K562 (cell line): ENCODE data around the gene HMCN1. TPM values are rescaled to one million over a fixed set of nuclear protein-coding genes. Genes with fewer than 3 reads are reported as not detected.

ENCODE experiments used
- ATAC-seq: fragments of 200-7000 bp; cut with Tn5 transposase; 3 replicates; pipeline ENCODE4 v1.9.1; 2020; ENCODE audit warnings: moderate library complexity
- BruUV-seq: library from RNA; stranded (reverse); fragments of 400-500 nt; replicated peaks from 2 replicates; lab custom pipeline; 2021; lab: Mats Ljungman, UMichigan
- CTCF ChIA-PET: fragments of 300-600 bp; formaldehyde crosslinking; extraction: SDS; loops from one replicate; lab custom pipeline; 2021; ENCODE audit warnings: low intra/inter-chr PET ratio; lab: Yijun Ruan, JAX
- POLR2A ChIA-PET: fragments of 300-600, 350-650 bp; sonication (Branson Sonifier 250); formaldehyde crosslinking; extraction: SDS; loops from one replicate; lab custom pipeline; 2021; ENCODE audit warnings: antibody characterized with exemption, inconsistent platforms; lab: Yijun Ruan, JAX
- DNase-seq, 4 experiments: peaks; one replicate each; pipeline versions ENCODE4 v3.0.0 to v3.0.0-alpha.2; 2011 to 2018; ENCODE audit warnings: low spot score in 3 of 4, mixed read lengths in 3 of 4; ENCODE audit errors: extremely low read depth in 1 of 4
- FAIRE-seq: peaks from 2 replicates; lab custom pipeline; 2011; peaks lifted over from hg19 to GRCh38; lab: Jason Lieb, UNC
- H2AFZ ChIP-seq: 2 replicates; pipeline ENCODE4 v1.6.0; 2011; ENCODE audit warnings: low read depth, low read length, control low read depth, inconsistent platforms
- H3K27ac ChIP-seq: fragments of 200-600 bp; 3 replicates; pipeline ENCODE4 v1.8.0; 2011; ENCODE audit warnings: low read depth, mild to moderate bottlenecking, control low read depth, inconsistent platforms, low read length, moderate library complexity, mixed read lengths; ENCODE audit errors: extremely low read depth
- H3K27me3 ChIP-seq, 2 experiments: fragments of 300-600 bp in 1 of 2; 2 replicates in 1 of 2; 3 replicates in 1 of 2; pipeline versions ENCODE4 v1.6.0 to v1.8.0; 2011; ENCODE audit warnings: inconsistent platforms in 2 of 2, low read length in 2 of 2, mild to moderate bottlenecking in 1 of 2, mixed read lengths in 1 of 2, moderate library complexity in 1 of 2; ENCODE audit not compliant: control insufficient read depth in 2 of 2, insufficient read depth in 2 of 2
- H3K36me3 ChIP-seq: fragments of 300-600 bp; 3 replicates; pipeline ENCODE4 v1.8.0; 2011; ENCODE audit warnings: mild to moderate bottlenecking, low read length, inconsistent platforms; ENCODE audit not compliant: control insufficient read depth, insufficient read depth
- H3K4me1 ChIP-seq, 2 experiments: fragments of 200-600 bp in 1 of 2; replicated peaks in 1 of 2; 2 replicates in 1 of 2; 3 replicates in 1 of 2; pipeline versions ENCODE4 v1.5.1 to v1.8.0; 2011; ENCODE audit warnings: inconsistent platforms in 2 of 2, low read length in 2 of 2, mild to moderate bottlenecking in 1 of 2, mixed read lengths in 1 of 2, moderate library complexity in 1 of 2; ENCODE audit not compliant: control insufficient read depth in 2 of 2, insufficient read depth in 2 of 2
- H3K4me2 ChIP-seq: 2 replicates; pipeline ENCODE4 v1.6.1; 2011; ENCODE audit warnings: low read length, control low read depth, inconsistent platforms, mixed read lengths; ENCODE audit not compliant: insufficient read depth
- H3K4me3 ChIP-seq: fragments of 200-600 bp; sonication (generic), shearing (Covaris generic); 2 replicates; pipeline ENCODE4 v1.5.1; 2016; ENCODE audit warnings: control low read depth, inconsistent platforms
- H3K79me2 ChIP-seq: fragments of 200-600 bp; 3 replicates; pipeline ENCODE4 v1.8.0; 2011; ENCODE audit warnings: low read length, inconsistent platforms; ENCODE audit not compliant: control insufficient read depth, insufficient read depth
- H3K9ac ChIP-seq, 2 experiments: 2 replicates each; pipeline versions ENCODE4 v1.6.0 to v1.6.1; 2011; ENCODE audit warnings: low read depth in 2 of 2, low read length in 2 of 2, control low read depth in 1 of 2, inconsistent platforms in 1 of 2, mild to moderate bottlenecking in 1 of 2, mixed read lengths in 1 of 2; ENCODE audit not compliant: insufficient read depth in 1 of 2
- H3K9me1 ChIP-seq: one replicate; pipeline ENCODE4 v1.6.0; 2011; ENCODE audit warnings: inconsistent platforms, mild to moderate bottlenecking, low read length, moderate library complexity; ENCODE audit not compliant: control insufficient read depth, insufficient read depth
- H3K9me3 ChIP-seq: replicated peaks from 2 replicates; pipeline ENCODE4 v1.5.1; 2011; ENCODE audit warnings: low read depth, low read length, inconsistent platforms; ENCODE audit not compliant: control insufficient read depth, insufficient read depth
- H4K20me1 ChIP-seq: replicated peaks from 2 replicates; pipeline ENCODE4 v1.6.1; 2011; ENCODE audit warnings: low read length, inconsistent platforms, mixed read lengths; ENCODE audit not compliant: control insufficient read depth, insufficient read depth
- BCOR ChIP-seq: fragments of 450-650 bp; IDR thresholded peaks from 2 replicates; pipeline ENCODE4 v1.6.1; 2016
- CSDE1 ChIP-seq, 2 experiments: fragments of 450-650 bp; IDR thresholded peaks; 2 replicates each; pipeline ENCODE4 v1.6.1; 2016; ENCODE audit warnings: mild to moderate bottlenecking in 1 of 2
- DDX20 ChIP-seq: fragments of 450-650 bp; IDR thresholded peaks from 2 replicates; pipeline ENCODE4 v1.6.1; 2016; ENCODE audit warnings: missing genetic modification characterization, low read depth, mild to moderate bottlenecking, missing compliant biosample characterization, moderate library complexity
- ETV6 ChIP-seq, 3 experiments: fragments of 150-350 bp in 1 of 3; sonication (generic) in 1 of 3; formaldehyde crosslinking in 1 of 3; IDR thresholded peaks; 2 replicates each; pipeline versions ENCODE4 v1.6.1 to v1.8.0; 2014 to 2022; ENCODE audit warnings: borderline replicate concordance in 2 of 3, low read depth in 2 of 3, antibody characterized with exemption in 1 of 3, low read length in 1 of 3, mild to moderate bottlenecking in 1 of 3, missing genetic modification reagents in 1 of 3
- FOXP1 ChIP-seq: sonication (generic); formaldehyde crosslinking; IDR thresholded peaks from 2 replicates; pipeline ENCODE4 v1.8.0; 2022; ENCODE audit warnings: mild to moderate bottlenecking, missing genetic modification reagents
- HMGXB4 ChIP-seq: sonication (generic); formaldehyde crosslinking; IDR thresholded peaks from 2 replicates; pipeline ENCODE4 v1.8.1; 2023; ENCODE audit warnings: mild to moderate bottlenecking, missing genetic modification reagents
- HNRNPUL1 ChIP-seq: fragments of 200-400 bp; formaldehyde crosslinking; IDR thresholded peaks from 2 replicates; pipeline ENCODE4 v1.6.1; 2017; ENCODE audit warnings: low read length
- LEF1 ChIP-seq: fragments of 450-650 bp; IDR thresholded peaks from 2 replicates; pipeline ENCODE4 v1.6.1; 2016; ENCODE audit warnings: mild to moderate bottlenecking
- RBM25 ChIP-seq: fragments of 200-400 bp; formaldehyde crosslinking; IDR thresholded peaks from 2 replicates; pipeline ENCODE4 v1.6.1; 2018; ENCODE audit warnings: low read length, low read depth, moderate library complexity; ENCODE audit not compliant: severe bottlenecking
- SAFB2 ChIP-seq: fragments of 200-400 bp; formaldehyde crosslinking; IDR thresholded peaks from 2 replicates; pipeline ENCODE4 v1.6.1; 2018; ENCODE audit warnings: borderline replicate concordance, low read length, low read depth, moderate library complexity; ENCODE audit not compliant: severe bottlenecking
- STAT5B ChIP-seq: fragments of 250-450 bp; sonication (Bioruptor Pico); IDR thresholded peaks from 2 replicates; pipeline ENCODE4 v1.8.0; 2021; ENCODE audit warnings: mild to moderate bottlenecking, inconsistent platforms
- ZNF146 ChIP-seq: IDR thresholded peaks from one replicate; pipeline ENCODE4 v1.6.1; 2018; ENCODE audit warnings: missing compliant biosample characterization; ENCODE audit not compliant: unreplicated experiment
- WGBS: fragments of 100-300 bp; shearing (Covaris generic); methylation state at CpG from one replicate; pipeline ENCODE4 v1.1.6; 2016; ENCODE audit warnings: low coverage, mixed read lengths; ENCODE audit not compliant: insufficient coverage; ENCODE audit errors: missing lambda C conversion rate; 5-methylcytosine and 5-hydroxymethylcytosine counted together
- in situ Hi-C: fragments of 300-500 bp; cut with MboI; formaldehyde crosslinking; loops from 4 replicates; pipeline ENCODE4 v1.15.0; 2018; ENCODE audit warnings: inconsistent platforms, mixed read lengths
- intact Hi-C: fragments of 100-400 bp; cut with micrococcal nuclease; formaldehyde crosslinking; loops from 2 replicates; pipeline ENCODE4 v1.14.2; 2022
- polyA plus RNA-seq, 8 experiments: library from polyadenylated mRNA; depleted of rRNA in 4 of 8; stranded (reverse) in 5 of 8; unstranded in 3 of 8; fragments of >200 nt; fragmentation: Nextera tagmentation in 2 of 8; fragmentation: Illumina TruSeq in 1 of 8; extraction: Ambion mirVana in 2 of 8; extraction: Trizol in 1 of 8; gene quantifications; 2 replicates each; pipeline versions ENCODE4 v1.2.1 to v1.2.3, GENCODE V29; 2011 to 2014; ENCODE audit warnings: inconsistent platforms in 1 of 8, missing spikeins in 1 of 8
- total RNA-seq, 7 experiments: library from RNA; depleted of rRNA in 6 of 7; stranded (reverse); fragments of >200 nt in 6 of 7; fragmentation: Illumina TruSeq in 2 of 7; extraction: Trizol in 2 of 7; gene quantifications; 2 replicates each; pipeline versions ENCODE4 v1.2.1 to v1.2.3, GENCODE V29; 2011 to 2021; ENCODE audit warnings: low replicate concordance in 1 of 7
- TF ChIP-seq, protein P1 (sequence below): sonication (generic); formaldehyde crosslinking; IDR thresholded peaks from 2 replicates; pipeline ENCODE4 v1.8.0; 2022; ENCODE audit warnings: mild to moderate bottlenecking, missing genetic modification reagents

Gene HMCN1
- total and polyA plus RNA-seq, 9 of the 15 experiments (the other 6 are each of a cell fraction or from before 2014, with no cell fraction given) = 0.07 to 0.36 (median 0.21) TPM

GRCh38 chr1:186139701-186140100, 405.5 kb downstream of the HMCN1 start (continued):
- TF ChIP-seq ETV6 (IDR thresholded peaks at IDR 0.05; ENCODE audit: borderline replicate concordance in 1 of 2, low read depth in 2 of 2, low read length in 1 of 2) = no peak
- no peak for TF ChIP-seq ETV6 (CRISPR knock-in tag; IDR thresholded peaks at IDR 0.05; ENCODE audit: borderline replicate concordance)
- TF ChIP-seq, protein P1, sequence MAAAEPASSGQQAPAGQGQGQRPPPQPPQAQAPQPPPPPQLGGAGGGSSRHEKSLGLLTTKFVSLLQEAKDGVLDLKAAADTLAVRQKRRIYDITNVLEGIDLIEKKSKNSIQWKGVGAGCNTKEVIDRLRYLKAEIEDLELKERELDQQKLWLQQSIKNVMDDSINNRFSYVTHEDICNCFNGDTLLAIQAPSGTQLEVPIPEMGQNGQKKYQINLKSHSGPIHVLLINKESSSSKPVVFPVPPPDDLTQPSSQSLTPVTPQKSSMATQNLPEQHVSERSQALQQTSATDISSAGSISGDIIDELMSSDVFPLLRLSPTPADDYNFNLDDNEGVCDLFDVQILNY (CRISPR knock-in tag) = no peak
- TF ChIP-seq DDX20 = no peak
- no peak for TF ChIP-seq HMGXB4 (CRISPR knock-in tag)
- no peak for TF ChIP-seq CSDE1 (IDR thresholded peaks at IDR 0.05)
- TF ChIP-seq SAFB2 = no peak
- TF ChIP-seq LEF1 = no peak
- no peak for TF ChIP-seq STAT5B (CRISPR knock-in tag)
- no peak for TF ChIP-seq BCOR

DNA sequence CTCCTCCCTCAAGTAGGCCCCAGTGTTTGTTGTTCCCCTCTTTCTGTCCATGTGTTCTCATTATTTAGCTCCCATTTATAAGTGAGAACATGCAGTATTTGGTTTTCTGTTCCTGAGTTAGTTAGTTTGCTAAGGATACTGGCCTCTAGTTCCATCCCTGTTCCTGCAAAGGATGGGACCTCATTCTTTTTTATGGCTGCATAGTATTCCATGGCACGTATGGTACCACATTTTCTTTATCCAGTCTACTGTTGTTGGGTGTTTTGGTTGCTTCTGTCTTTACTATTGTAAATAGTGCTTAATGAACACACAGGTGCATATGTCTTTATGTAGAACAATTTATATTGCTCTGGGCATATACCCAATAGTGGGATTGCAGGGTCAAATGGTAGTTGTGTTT, 408.0 kb downstream of the HMCN1 start:
- Histone ChIP-seq H2AFZ (no peak overlapping the region), H3K4me2 (no peak overlapping the region), H3K4me3 (no peak overlapping the region), H4K20me1 (no peaks in the 10 kb centered on the region), H3K9me1 (no peaks in the 10 kb centered on the region), H3K27me3 (no peaks in the 10 kb centered on the region), H3K27ac (no peak overlapping the region)
- DNase-seq = no peak
- intact Hi-C loops = no loop called here
- POLR2A ChIA-PET = no interaction called here
- no TSS peak for BruUV-seq
- TF ChIP-seq FOXP1 (CRISPR knock-in tag) (no peak), HNRNPUL1 (no peak), ZNF146 (CRISPR knock-in tag) (peak; percentile 76), RBM25 (peak; percentile 4)
- TF ChIP-seq, all 486 proteins: peak for 2
- Histone ChIP-seq H3K79me2 (no peaks in the 10 kb centered on the region), H3K4me1 (no peaks in the 10 kb centered on the region), H3K9me3 (no peaks in the 10 kb centered on the region), H3K36me3 (no peaks in the 10 kb centered on the region), H3K9ac (no peak overlapping the region)
- ATAC-seq (no peak), FAIRE-seq (no peak)
- CTCF ChIA-PET = no interaction called here
- 20% methylated on average over 1 of the region's 1 CpG for WGBS
- in situ Hi-C loops = no loop called here
